HepG2 (cell line): Measurements from ENCODE around the gene LMTK2. TPM values are rescaled to one million over a fixed set of nuclear protein-coding genes. Genes with fewer than 3 reads are reported as not detected.

Experiments used
- ATAC-seq: fragments of 200-7000 bp; cut with Tn5 transposase; 3 replicates; pipeline ENCODE4 v1.9.1; 2020; ENCODE audit warnings: mild to moderate bottlenecking, moderate library complexity
- BruUV-seq: library from RNA; stranded (reverse); fragments of 400-500 nt; replicated peaks from 2 replicates; lab custom pipeline; 2021; lab: Mats Ljungman, UMichigan
- CTCF ChIA-PET: fragments of 300-600 bp; formaldehyde crosslinking; extraction: SDS; loops from one replicate; lab custom pipeline; 2021; ENCODE audit warnings: low total read pairs, inconsistent platforms, low intra/inter-chr PET ratio; lab: Yijun Ruan, JAX
- POLR2A ChIA-PET: fragments of 350-600 bp; sonication (Branson Sonifier 250); formaldehyde crosslinking; loops from one replicate; lab custom pipeline; 2020; ENCODE audit warnings: antibody characterized with exemption, inconsistent platforms; lab: Yijun Ruan, JAX
- DNase-seq: peaks from one replicate; pipeline ENCODE4 v3.0.0-alpha.2; 2015; ENCODE audit warnings: low spot score
- FAIRE-seq: peaks from 3 replicates; lab custom pipeline; 2011; peaks lifted over from hg19 to GRCh38; lab: Jason Lieb, UNC
- H2AFZ ChIP-seq: one replicate; pipeline ENCODE4 v1.6.1; 2011; ENCODE audit warnings: low read length, inconsistent platforms
- H3K27ac ChIP-seq: fragments of 300-600 bp; 3 replicates; pipeline ENCODE4 v1.8.0; 2011; ENCODE audit warnings: mixed run types, mild to moderate bottlenecking, mixed read lengths, low read length, inconsistent platforms; ENCODE audit not compliant: insufficient read depth; ENCODE audit errors: extremely low read length
- H3K27me3 ChIP-seq, 2 experiments: fragments of 200-600 bp in 1 of 2; 2 replicates in 1 of 2; 3 replicates in 1 of 2; pipeline versions ENCODE4 v1.6.0 to v1.8.0; 2011; ENCODE audit warnings: low read length in 2 of 2, mild to moderate bottlenecking in 2 of 2, moderate library complexity in 2 of 2, inconsistent platforms in 1 of 2; ENCODE audit not compliant: insufficient read depth in 2 of 2, control insufficient read depth in 1 of 2
- H3K36me3 ChIP-seq, 2 experiments: fragments of 200-600 bp in 1 of 2; replicated peaks in 1 of 2; 2 replicates in 1 of 2; 3 replicates in 1 of 2; pipeline versions ENCODE4 v1.5.1 to v1.8.0; 2011; ENCODE audit warnings: low read length in 2 of 2, inconsistent platforms in 1 of 2; ENCODE audit not compliant: insufficient read depth in 2 of 2, control insufficient read depth in 1 of 2
- H3K4me1 ChIP-seq: 2 replicates; pipeline ENCODE4 v1.5.1; 2012; ENCODE audit warnings: low read length, inconsistent platforms; ENCODE audit not compliant: insufficient read depth
- H3K4me2 ChIP-seq: 2 replicates; pipeline ENCODE4 v1.6.0; 2011; ENCODE audit warnings: low read depth, low read length, inconsistent platforms
- H3K4me3 ChIP-seq, 3 experiments: fragments of 200-600 bp in 1 of 3; sonication (generic), shearing (Covaris generic) in 1 of 3; replicated peaks in 1 of 3; 2 replicates each; pipeline ENCODE4 v1.5.1; 2011 to 2016; ENCODE audit warnings: low read length in 3 of 3, inconsistent platforms in 2 of 3, low read depth in 2 of 3, mild to moderate bottlenecking in 2 of 3, control low read depth in 1 of 3, mixed read lengths in 1 of 3; ENCODE audit not compliant: insufficient read depth in 1 of 3
- H3K79me2 ChIP-seq: one replicate; pipeline ENCODE4 v1.6.1; 2011; ENCODE audit warnings: low read length, inconsistent platforms; ENCODE audit not compliant: insufficient read depth
- H3K9ac ChIP-seq: 2 replicates; pipeline ENCODE4 v1.6.0; 2011; ENCODE audit warnings: mild to moderate bottlenecking, low read depth, low read length, inconsistent platforms; ENCODE audit not compliant: insufficient read depth
- H3K9me3 ChIP-seq: 2 replicates; pipeline ENCODE4 v1.5.1; 2012; ENCODE audit warnings: mild to moderate bottlenecking, low read length
- H4K20me1 ChIP-seq: 2 replicates; pipeline ENCODE4 v1.6.0; 2011; ENCODE audit warnings: inconsistent platforms, mild to moderate bottlenecking, low read length, moderate library complexity; ENCODE audit not compliant: insufficient read depth
- CBX1 ChIP-seq: IDR thresholded peaks from one replicate; pipeline ENCODE4 v1.6.1; 2016; ENCODE audit warnings: antibody characterized with exemption, low read depth
- CERS6 ChIP-seq: sonication (generic); formaldehyde crosslinking; IDR thresholded peaks from 2 replicates; pipeline ENCODE4 v1.5.0; 2020; ENCODE audit warnings: missing genetic modification reagents
- HINFP ChIP-seq: sonication (generic); formaldehyde crosslinking; IDR thresholded peaks from 2 replicates; pipeline ENCODE4 v1.4.0; 2020; ENCODE audit warnings: low read depth, mild to moderate bottlenecking, missing genetic modification reagents
- HOXA7 ChIP-seq: sonication (generic); formaldehyde crosslinking; IDR thresholded peaks from 2 replicates; pipeline ENCODE4 v1.8.1; 2022; ENCODE audit warnings: mild to moderate bottlenecking, missing genetic modification reagents, moderate library complexity
- MTERF4 ChIP-seq: sonication (generic); formaldehyde crosslinking; IDR thresholded peaks from 2 replicates; pipeline ENCODE4 v1.8.0; 2023; ENCODE audit warnings: mild to moderate bottlenecking, missing genetic modification reagents
- PCBP2 ChIP-seq: fragments of 200-400 bp; formaldehyde crosslinking; optimal IDR thresholded peaks from 2 replicates; pipeline ENCODE3; 2018; ENCODE audit warnings: low read length, low read depth; ENCODE audit not compliant: poor library complexity, severe bottlenecking
- TEAD2 ChIP-seq: sonication (generic); formaldehyde crosslinking; IDR thresholded peaks from 2 replicates; pipeline ENCODE4 v1.9.0; 2021; ENCODE audit warnings: missing genetic modification reagents
- ZBTB25 ChIP-seq: IDR thresholded peaks from 2 replicates; pipeline ENCODE4 v1.6.1; 2018; ENCODE audit warnings: missing genetic modification reagents
- ZFYVE20 ChIP-seq: sonication (generic); formaldehyde crosslinking; IDR thresholded peaks from 2 replicates; pipeline ENCODE4 v1.8.0; 2023; ENCODE audit warnings: low read depth, mild to moderate bottlenecking, moderate library complexity, missing genetic modification reagents, borderline replicate concordance
- ZNF460 ChIP-seq: sonication (generic); formaldehyde crosslinking; IDR thresholded peaks from 2 replicates; pipeline ENCODE4 v1.5.1; 2020; ENCODE audit warnings: missing genetic modification reagents, mild to moderate bottlenecking, borderline replicate concordance
- ZNF616 ChIP-seq: sonication (generic); formaldehyde crosslinking; IDR thresholded peaks from 2 replicates; pipeline ENCODE4 v1.5.0; 2020; ENCODE audit warnings: low read depth, mild to moderate bottlenecking, missing genetic modification reagents
- WGBS: methylation state at CpG from one replicate; pipeline ENCODE4 v1.1.6; 2017; ENCODE audit warnings: low lambda C conversion rate; 5-methylcytosine and 5-hydroxymethylcytosine counted together
- in situ Hi-C: cut with HindIII; loops from 2 replicates; pipeline ENCODE4 v1.10.0; 2017; ENCODE audit warnings: low pct_unique_long_range_greater_than_20kb; ENCODE audit not compliant: extremely low pct_ligation_motif_present
- intact Hi-C: fragments of 100-400 bp; cut with micrococcal nuclease; formaldehyde crosslinking; loops from one replicate; pipeline ENCODE4 v1.10.0; 2022; ENCODE audit not compliant: unreplicated experiment
- polyA plus RNA-seq, 8 experiments: library from polyadenylated mRNA; depleted of rRNA in 3 of 8; stranded (reverse) in 7 of 8; unstranded in 1 of 8; fragments of >200 nt; fragmentation: Illumina TruSeq in 4 of 8; extraction: Trizol in 4 of 8; gene quantifications; 2 replicates each; pipeline versions ENCODE4 v1.2.1 to v1.2.3, GENCODE V29; 2011 to 2016; ENCODE audit warnings: low read depth in 4 of 8, missing spikeins in 1 of 8, mixed read lengths in 1 of 8; ENCODE audit not compliant: insufficient read depth in 1 of 8
- total RNA-seq, 5 experiments: library from RNA; depleted of rRNA; stranded (reverse); fragments of >200 nt; fragmentation: Illumina TruSeq; extraction: Trizol; gene quantifications; 2 replicates each; pipeline ENCODE4 v1.2.3, GENCODE V29; 2016; ENCODE audit warnings: low read depth in 1 of 5

Gene LMTK2
- total and polyA plus RNA-seq, 2 of the 13 experiments (the other 11 are each of a cell fraction or from before 2014, with no cell fraction given): 9.5 to 11.7 TPM

- H4K20me1 ChIP-seq: no peaks in the 10 kb centered on the region
- H3K9me3 ChIP-seq: no peaks in the 10 kb centered on the region
- no peak for TF ChIP-seq CERS6 (CRISPR knock-in tag)
- TF ChIP-seq CBX1: no peak
- TF ChIP-seq ZNF460: no peak
- no peak for TF ChIP-seq MTERF4
- no peak overlapping the region for H3K4me2 ChIP-seq
- DNase-seq (no peak), FAIRE-seq (no peak), ATAC-seq (no peak)
- H3K27ac ChIP-seq: no peak overlapping the region
- 96% methylated on average over 7 of the region's 7 CpGs for WGBS
- H3K79me2 ChIP-seq: peaks cover 21% of the 10 kb centered on the region
- CTCF ChIA-PET: no interaction called here
- in situ Hi-C loops: no loop called here
- peaks cover 1 to 6% of the 10 kb centered on the region in 2 experiments; a peak in 2 of 5 replicates for H3K36me3 ChIP-seq
- intact Hi-C loops: no loop called here
- no peaks in the 10 kb centered on the region; a peak in 1 of 5 replicates for H3K27me3 ChIP-seq
- H3K4me3 ChIP-seq: no peak overlapping the region
- H3K4me1 ChIP-seq: peaks cover 22% of the 10 kb centered on the region
- H2AFZ ChIP-seq: no peak overlapping the region
- POLR2A ChIA-PET: no interaction called here
- BruUV-seq: no TSS peak
- no peak overlapping the region for H3K9ac ChIP-seq
These were observed 149.8 kb downstream of the LMTK2 start for GRCh38 chr7:98256431-98256830.

- no peak overlapping the region for H2AFZ ChIP-seq
- no peak overlapping the region for H3K4me2 ChIP-seq
- H3K27me3 ChIP-seq: no peaks in the 10 kb centered on the region
- peaks cover 22% of the 10 kb centered on the region for H3K4me1 ChIP-seq
- no peaks in the 10 kb centered on the region for H3K9me3 ChIP-seq
- no peak overlapping the region for H3K9ac ChIP-seq
- DNase-seq: no peak
- 90% methylated on average over 6 of the region's 6 CpGs for WGBS
- in situ Hi-C loops (no loop called here), intact Hi-C loops (no loop called here)
- POLR2A ChIA-PET: no interaction called here
- H3K27ac ChIP-seq: no peak overlapping the region
- no peaks in the 10 kb centered on the region for H4K20me1 ChIP-seq
- no TSS peak for BruUV-seq
- H3K4me3 ChIP-seq: no peak overlapping the region
- CTCF ChIA-PET: no interaction called here
- no peak for FAIRE-seq
- ATAC-seq: no peak
- peaks cover 17% of the 10 kb centered on the region for H3K79me2 ChIP-seq
- H3K36me3 ChIP-seq: peaks cover 1 to 6% of the 10 kb centered on the region in 2 experiments; a peak in 2 of 5 replicates
- TF ChIP-seq PCBP2: no peak
- no peak for TF ChIP-seq ZNF616 (CRISPR knock-in tag)
- TF ChIP-seq ZFYVE20: no peak
- no peak for TF ChIP-seq ZBTB25 (CRISPR knock-in tag)
- no peak for TF ChIP-seq HINFP (CRISPR knock-in tag)
- TF ChIP-seq HOXA7 (CRISPR knock-in tag): no peak
- no peak for TF ChIP-seq TEAD2 (CRISPR knock-in tag)
These were observed 151.0 kb downstream of the LMTK2 start for GRCh38 chr7:98257701-98258100.
